Measurements from ENCODE around the gene JAK1.

- TF ChIP-seq CTCF (IDR thresholded peaks at IDR 0.05; ENCODE audit: insufficient read depth, low read depth, low read length) (no peak), EZH2 (IDR thresholded peaks at IDR 0.05; ENCODE audit: insufficient read depth, low read length) (no peak)
These were observed 85.1 kb downstream of the JAK1 start for GRCh38 chr1:64881281-64881680.
